BLaER1 (cell line): Measurements from ENCODE around the gene NUCKS1.

ENCODE experiments used
- H3K27ac ChIP-seq: shearing (Covaris generic); formaldehyde crosslinking; 2 replicates; pipeline ENCODE4 v1.8.1; 2022
- H3K27me3 ChIP-seq: shearing (Covaris generic); formaldehyde crosslinking; 2 replicates; pipeline ENCODE4 v1.8.1; 2022
- H3K36me3 ChIP-seq: shearing (Covaris generic); formaldehyde crosslinking; 2 replicates; pipeline ENCODE4 v1.8.1; 2022
- H3K4me1 ChIP-seq: shearing (Covaris generic); formaldehyde crosslinking; 2 replicates; pipeline ENCODE4 v1.8.1; 2022
- H3K4me2 ChIP-seq: shearing (Covaris generic); formaldehyde crosslinking; 2 replicates; pipeline ENCODE4 v1.8.1; 2022
- H3K4me3 ChIP-seq: shearing (Covaris generic); formaldehyde crosslinking; 2 replicates; pipeline ENCODE4 v1.8.1; 2022
- H3K9ac ChIP-seq: shearing (Covaris generic); formaldehyde crosslinking; 2 replicates; pipeline ENCODE4 v1.8.1; 2022
- H3K9me3 ChIP-seq: shearing (Covaris generic); formaldehyde crosslinking; 2 replicates; pipeline ENCODE4 v1.8.1; 2022
- H4K20me1 ChIP-seq: shearing (Covaris generic); formaldehyde crosslinking; 2 replicates; pipeline ENCODE4 v1.8.1; 2022
- Cebpa-rat ChIP-seq: shearing (Covaris generic); IDR thresholded peaks from 2 replicates; pipeline ENCODE4 v1.8.1; 2022

The NUCKS1 gene

GRCh38 chr1:205676002-205676401, 74.0 kb downstream of the NUCKS1 start:
- Histone ChIP-seq H3K4me1 (peaks cover 46% of the 10 kb centered on the region), H3K27me3 (no peaks in the 10 kb centered on the region), H3K4me3 (no peak overlapping the region), H3K27ac (no peak overlapping the region), H3K4me2 (no peak overlapping the region), H3K9me3 (no peaks in the 10 kb centered on the region), H4K20me1 (no peaks in the 10 kb centered on the region; the same call in 1 of the 2 replicates), H3K36me3 (no peaks in the 10 kb centered on the region), H3K9ac (no peak overlapping the region)
- no peak for TF ChIP-seq Cebpa-rat

DNA sequence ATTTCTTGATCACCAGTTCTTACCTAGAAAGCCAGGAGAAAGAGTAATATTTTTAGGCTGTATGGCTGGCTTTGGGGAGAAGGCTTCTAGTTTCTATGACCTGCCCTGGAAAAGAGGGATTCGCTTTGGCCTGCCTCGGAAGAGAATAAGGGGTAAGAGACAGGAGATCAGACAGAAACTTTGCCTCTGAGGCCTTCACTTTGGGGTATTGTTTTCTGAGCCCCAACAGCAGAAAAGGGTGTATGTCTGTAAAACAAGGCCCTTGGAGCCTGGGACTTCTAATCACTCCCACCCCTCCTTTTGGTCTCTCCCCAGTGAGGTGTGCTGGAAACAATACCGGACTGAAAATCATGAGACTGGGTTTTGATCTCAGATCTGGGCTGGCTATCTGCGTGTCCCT, 74.7 kb downstream of the NUCKS1 start:
- Histone ChIP-seq H3K9ac (no peak overlapping the region), H3K4me1 (peaks cover 53% of the 10 kb centered on the region), H3K27ac (peak overlapping the region; percentile 9; the same call in 1 of the 2 replicates), H3K4me3 (no peak overlapping the region), H4K20me1 (no peaks in the 10 kb centered on the region; the same call in 1 of the 2 replicates), H3K9me3 (no peaks in the 10 kb centered on the region), H3K27me3 (no peaks in the 10 kb centered on the region), H3K36me3 (no peaks in the 10 kb centered on the region), H3K4me2 (no peak overlapping the region)
- TF ChIP-seq Cebpa-rat = no peak

DNA sequence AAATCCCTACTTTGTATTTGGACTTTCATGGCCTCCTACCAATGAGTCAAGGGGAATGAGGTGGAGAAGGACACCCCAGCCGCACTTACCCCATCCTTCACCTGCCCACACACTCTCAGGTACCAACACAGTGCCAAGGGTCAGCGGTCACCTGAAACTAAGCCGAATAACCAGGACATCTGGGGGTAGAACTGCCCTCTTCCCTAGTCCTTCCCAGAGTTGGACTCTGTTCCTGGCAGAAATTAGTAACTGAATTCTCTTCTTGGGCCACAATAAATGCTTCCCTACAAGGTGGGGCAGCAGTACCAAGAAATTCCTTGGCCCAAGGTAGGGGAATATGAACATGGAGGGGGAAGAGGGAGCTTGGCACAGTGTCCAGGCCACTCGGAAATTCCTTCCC, 77.0 kb downstream of the NUCKS1 start:
- H3K27ac ChIP-seq = no peak overlapping the region
- no peak for TF ChIP-seq Cebpa-rat
- no peak overlapping the region for H3K9ac ChIP-seq
- peaks cover 58% of the 10 kb centered on the region for H3K4me1 ChIP-seq
- no peak overlapping the region for H3K4me2 ChIP-seq
- H4K20me1 ChIP-seq = no peaks in the 10 kb centered on the region; the same call in 1 of the 2 replicates
- no peaks in the 10 kb centered on the region for H3K27me3 ChIP-seq
- H3K9me3 ChIP-seq = no peaks in the 10 kb centered on the region
- H3K36me3 ChIP-seq = no peaks in the 10 kb centered on the region
- no peak overlapping the region for H3K4me3 ChIP-seq

GRCh38 chr1:205672395-205672889, 77.5 kb downstream of the NUCKS1 start:
- no peak overlapping the region for H3K27ac ChIP-seq
- H3K4me3 ChIP-seq = no peak overlapping the region
- no peak overlapping the region for H3K9ac ChIP-seq
- TF ChIP-seq Cebpa-rat = no peak
- no peaks in the 10 kb centered on the region for H3K9me3 ChIP-seq
- peak overlapping the region; percentile 28; the same call in 1 of the 2 replicates for H3K4me2 ChIP-seq
- H3K36me3 ChIP-seq = no peaks in the 10 kb centered on the region
- no peaks in the 10 kb centered on the region for H3K27me3 ChIP-seq
- no peaks in the 10 kb centered on the region; the same call in 1 of the 2 replicates for H4K20me1 ChIP-seq
- peaks cover 58% of the 10 kb centered on the region for H3K4me1 ChIP-seq

GRCh38 chr1:205670611-205671430, 79.2 kb downstream of the NUCKS1 start:
- Histone ChIP-seq H4K20me1 (no peaks in the 10 kb centered on the region; the same call in 1 of the 2 replicates), H3K36me3 (no peaks in the 10 kb centered on the region), H3K27ac (no peak overlapping the region), H3K9me3 (no peaks in the 10 kb centered on the region), H3K27me3 (no peaks in the 10 kb centered on the region), H3K9ac (no peak overlapping the region), H3K4me2 (peak overlapping the region; percentile 58; the same call in 1 of the 2 replicates), H3K4me3 (no peak overlapping the region), H3K4me1 (peaks cover 63% of the 10 kb centered on the region)
- no peak for TF ChIP-seq Cebpa-rat

GRCh38 chr1:205670150-205670446, 79.9 kb downstream of the NUCKS1 start:
- Histone ChIP-seq H3K9ac (no peak overlapping the region), H3K4me2 (peak overlapping the region; percentile 58; the same call in 1 of the 2 replicates), H3K9me3 (no peaks in the 10 kb centered on the region), H3K27ac (no peak overlapping the region), H3K4me1 (peaks cover 70% of the 10 kb centered on the region), H3K36me3 (no peaks in the 10 kb centered on the region), H3K27me3 (no peaks in the 10 kb centered on the region), H3K4me3 (no peak overlapping the region), H4K20me1 (no peaks in the 10 kb centered on the region)
- TF ChIP-seq Cebpa-rat = no peak

DNA sequence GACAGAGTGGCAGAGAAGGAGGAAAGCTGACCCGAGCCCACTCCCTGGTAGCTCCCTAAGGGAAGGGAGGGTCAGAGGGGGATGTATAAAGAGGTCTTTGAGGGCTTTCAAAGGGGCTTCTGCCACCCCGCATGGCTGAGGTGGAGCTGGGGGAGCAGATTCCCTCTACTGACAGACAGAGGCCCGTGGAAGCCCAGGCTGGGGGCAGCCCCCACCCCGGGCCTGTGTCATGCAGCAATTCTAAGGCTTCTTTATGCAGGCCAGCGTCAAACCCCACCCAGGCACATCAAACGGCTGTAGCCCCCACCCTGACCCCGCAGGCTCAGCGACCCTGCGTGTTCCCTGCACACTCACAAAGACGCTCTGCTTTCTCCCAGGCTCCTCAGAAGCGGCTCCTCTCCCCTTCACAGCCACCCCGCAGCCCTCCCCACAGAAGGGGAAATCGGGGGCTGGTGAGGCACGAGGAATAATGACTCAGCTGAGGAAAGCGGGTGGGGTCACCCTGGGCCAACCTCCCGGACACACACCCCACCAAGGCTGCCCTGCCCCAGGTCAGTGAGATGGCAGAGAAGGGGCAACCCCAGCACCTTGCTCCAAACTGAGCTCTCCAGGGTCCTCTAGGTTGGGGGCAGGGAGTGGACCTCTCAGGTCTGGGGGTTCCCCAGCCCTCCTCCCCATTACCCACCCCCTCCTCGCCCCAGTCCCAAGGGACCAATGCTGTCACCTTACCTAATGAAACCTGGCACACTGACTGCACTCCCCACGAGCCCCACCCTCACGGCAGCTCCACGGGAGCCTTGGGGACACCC, 80.4 kb downstream of the NUCKS1 start:
- H3K4me2 ChIP-seq = peak overlapping the region; percentile 58
- no peak for TF ChIP-seq Cebpa-rat
- H3K9ac ChIP-seq = no peak overlapping the region
- no peaks in the 10 kb centered on the region for H3K36me3 ChIP-seq
- no peaks in the 10 kb centered on the region for H3K9me3 ChIP-seq
- H3K27me3 ChIP-seq = no peaks in the 10 kb centered on the region
- H4K20me1 ChIP-seq = no peaks in the 10 kb centered on the region
- no peak overlapping the region for H3K4me3 ChIP-seq
- H3K4me1 ChIP-seq = peaks cover 75% of the 10 kb centered on the region
- H3K27ac ChIP-seq = peak overlapping the region; percentile 47

DNA sequence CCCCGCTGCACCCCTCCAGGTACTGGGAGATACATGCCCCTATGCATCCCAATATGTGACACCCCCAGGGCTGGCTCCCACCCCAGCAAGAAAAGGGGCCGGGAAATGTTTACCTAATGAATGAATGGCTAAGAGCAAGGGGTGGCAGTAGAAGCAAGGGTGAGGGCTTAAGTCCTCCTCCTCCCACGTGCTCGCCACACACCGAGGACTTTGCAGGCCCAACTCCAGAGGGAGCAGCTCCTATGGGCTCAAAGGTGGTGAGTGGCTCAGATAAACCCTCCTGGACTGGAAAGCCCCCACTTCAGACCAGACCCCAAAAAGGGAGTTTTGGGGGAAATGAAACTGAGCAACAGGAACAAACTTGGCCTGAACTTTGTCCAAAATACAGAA, 81.0 kb downstream of the NUCKS1 start:
- Histone ChIP-seq H3K4me2 (peak overlapping the region; percentile 58), H3K27me3 (no peaks in the 10 kb centered on the region), H3K36me3 (no peaks in the 10 kb centered on the region), H3K4me3 (no peak overlapping the region), H3K4me1 (peaks cover 81% of the 10 kb centered on the region), H3K9me3 (no peaks in the 10 kb centered on the region), H3K9ac (no peak overlapping the region), H3K27ac (peak overlapping the region; percentile 47), H4K20me1 (no peaks in the 10 kb centered on the region)
- no peak for TF ChIP-seq Cebpa-rat

GRCh38 chr1:205667909-205668643, 81.9 kb downstream of the NUCKS1 start:
- Histone ChIP-seq H4K20me1 (no peaks in the 10 kb centered on the region), H3K4me1 (peaks cover 90% of the 10 kb centered on the region), H3K36me3 (peaks cover 5% of the 10 kb centered on the region; the same call in 1 of the 2 replicates), H3K9ac (no peak overlapping the region), H3K9me3 (no peaks in the 10 kb centered on the region), H3K4me3 (no peak overlapping the region), H3K27ac (no peak overlapping the region), H3K27me3 (no peaks in the 10 kb centered on the region), H3K4me2 (peak overlapping the region; percentile 58)
- no peak for TF ChIP-seq Cebpa-rat
